Measurements from ENCODE around the gene MAPKBP1.

The MAPKBP1 gene

DNA sequence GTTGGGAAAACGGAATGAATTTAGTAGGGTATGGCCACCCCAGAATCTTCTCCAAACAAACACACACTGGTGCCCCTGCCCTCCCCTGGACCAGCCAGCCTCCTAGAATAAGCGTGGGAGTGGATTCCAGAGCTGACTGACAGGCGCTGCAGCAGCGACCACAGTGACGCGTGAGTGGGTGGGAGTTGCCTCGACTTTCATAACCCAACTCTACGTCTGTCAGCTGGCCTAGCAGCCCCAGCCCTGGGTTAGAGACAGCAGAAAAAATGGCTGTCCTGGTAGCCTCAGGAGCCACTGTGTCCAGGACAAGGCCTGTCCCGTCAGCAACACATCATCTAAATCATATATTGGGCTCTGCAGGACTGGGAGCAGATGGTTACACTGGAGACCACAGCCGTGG lies 74.3 kb downstream of the MAPKBP1 start:
- DNase-seq (ENCODE audit: low read depth) = peak; percentile 11

DNA sequence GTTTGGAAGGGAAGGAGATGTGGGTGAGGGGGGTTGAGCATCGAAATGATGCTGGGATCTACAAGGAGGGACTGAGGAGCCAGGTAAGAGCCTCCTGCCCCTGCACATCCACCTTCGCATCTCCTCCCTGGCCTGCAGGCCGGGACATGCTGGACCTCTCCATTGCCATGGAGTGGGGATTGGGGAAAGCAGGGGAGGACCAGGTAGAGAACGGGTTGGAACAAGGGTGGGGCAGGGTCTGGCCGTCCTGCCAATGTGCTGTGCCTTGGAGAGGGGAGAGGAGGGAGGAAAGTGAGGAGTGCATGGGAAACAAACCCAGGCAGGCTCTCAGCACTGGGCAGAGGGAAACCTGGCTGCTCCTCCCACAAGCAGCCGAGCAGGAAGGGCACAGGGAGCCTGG lies 74.9 kb downstream of the MAPKBP1 start:
- no peak for DNase-seq (ENCODE audit: low read depth)

- no peak for DNase-seq (ENCODE audit: low read depth)
These were observed 75.6 kb downstream of the MAPKBP1 start for GRCh38 chr15:41849861-41850260.

GRCh38 chr15:41850482-41851166 lies 76.3 kb downstream of the MAPKBP1 start:
- no peak for DNase-seq (ENCODE audit: low read depth)

GRCh38 chr15:41851167-41851523 lies 76.9 kb downstream of the MAPKBP1 start:
- no peak for DNase-seq (ENCODE audit: low read depth)

- no peak for DNase-seq (ENCODE audit: low read depth)
These were observed 77.6 kb downstream of the MAPKBP1 start for GRCh38 chr15:41851755-41852370.

DNA sequence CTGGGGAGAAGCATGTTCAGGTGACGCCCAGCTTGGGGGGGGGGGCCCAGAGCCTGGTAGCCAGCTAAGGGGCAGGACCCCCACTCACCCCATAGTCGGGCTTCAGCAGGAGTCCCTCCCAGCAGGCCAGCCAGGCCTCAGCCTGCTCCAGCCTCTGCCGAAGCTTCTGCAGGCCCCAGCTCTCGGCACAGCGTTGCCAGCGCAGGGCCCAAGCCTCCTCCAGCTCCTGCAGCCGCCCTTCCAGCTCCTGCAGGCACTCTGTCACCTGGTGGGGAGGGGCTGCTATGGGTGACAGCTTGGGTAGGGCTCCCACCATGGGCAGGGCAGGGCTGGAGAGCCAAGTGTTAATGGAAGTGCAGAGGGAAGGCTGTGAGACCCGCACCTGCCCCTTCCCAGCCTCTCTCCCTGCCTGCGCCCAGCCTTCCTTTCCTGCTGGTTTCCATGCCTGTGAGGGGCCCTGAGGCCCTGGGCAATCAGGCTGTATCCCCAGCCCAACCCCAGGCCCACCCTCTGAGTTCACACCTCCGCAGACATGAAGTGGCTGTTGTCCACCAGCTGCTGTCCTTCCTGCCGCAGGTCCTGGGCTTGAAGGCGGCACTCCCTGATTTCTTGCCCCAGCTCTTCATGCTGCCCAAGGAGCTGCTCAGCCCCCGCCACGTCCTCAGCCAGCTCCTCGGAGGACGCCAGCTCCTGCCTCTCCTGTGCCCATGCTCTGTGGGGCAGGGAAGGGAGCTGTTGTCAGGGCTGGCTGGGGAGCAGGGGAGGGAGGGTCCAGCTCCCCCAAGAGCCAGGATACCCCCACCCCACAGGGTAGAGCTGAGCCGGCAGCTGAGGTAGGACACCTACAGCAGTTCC lies 78.7 kb downstream of the MAPKBP1 start:
- DNase-seq (ENCODE audit: low read depth) = no peak

GRCh38 chr15:41853831-41854230 lies 79.5 kb downstream of the MAPKBP1 start:
- no peak for DNase-seq (ENCODE audit: low read depth)

DNA sequence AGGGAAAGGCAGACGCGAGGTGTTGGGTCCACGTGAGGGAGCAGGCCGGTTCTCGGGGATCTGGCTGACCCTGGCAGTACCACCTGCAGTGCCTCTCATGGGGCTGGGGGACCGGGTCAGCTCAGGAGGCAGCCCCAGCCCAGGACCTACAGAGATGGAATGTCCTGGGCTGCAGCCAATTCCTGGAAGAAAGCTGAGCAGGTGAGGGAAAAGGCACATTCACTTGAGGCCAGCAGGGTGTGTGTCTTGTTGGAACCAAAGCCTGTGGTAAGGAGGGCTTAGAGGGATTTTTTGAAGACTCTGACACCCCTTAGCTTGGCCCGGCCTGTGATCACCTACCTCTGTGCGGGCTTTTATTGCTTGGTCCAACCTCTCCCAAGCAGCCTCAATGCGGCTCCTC lies 80.2 kb downstream of the MAPKBP1 start:
- no peak for DNase-seq (ENCODE audit: low read depth)

DNA sequence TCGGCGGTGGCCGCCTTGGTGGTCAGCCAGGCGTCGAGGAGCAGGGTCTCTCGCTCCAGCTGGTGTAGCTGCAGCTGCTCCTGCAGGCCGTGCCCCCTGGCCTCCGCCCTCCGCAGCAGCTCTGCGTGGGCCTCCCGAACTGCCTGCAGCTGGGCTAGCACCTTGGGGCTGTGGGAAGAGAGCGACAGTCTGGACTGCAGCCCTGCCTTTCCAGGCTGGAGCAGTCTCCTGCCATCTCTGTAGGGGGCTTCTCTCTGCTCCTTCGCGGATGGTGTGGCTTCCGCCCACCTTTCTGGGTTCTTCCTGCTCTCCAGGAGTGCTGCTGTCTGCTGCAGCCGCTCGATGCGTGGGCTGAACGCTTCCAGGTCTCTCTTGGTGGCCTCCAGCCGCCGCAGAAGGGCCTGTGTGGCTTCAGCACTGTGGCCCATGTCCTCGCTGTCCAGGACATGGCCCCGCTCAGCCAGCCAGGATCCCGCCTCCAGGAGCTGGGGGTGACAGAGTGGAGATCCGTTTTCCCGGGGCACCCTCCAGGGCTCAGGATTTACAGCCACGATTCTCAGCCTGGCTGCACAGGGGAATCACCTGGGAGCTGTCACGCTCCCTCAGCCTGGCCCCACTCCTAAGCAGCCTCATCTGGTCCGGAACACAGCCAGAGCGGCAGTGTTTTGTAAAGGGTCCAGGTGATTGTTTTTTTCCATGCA lies 81.1 kb downstream of the MAPKBP1 start:
- no peak for DNase-seq (ENCODE audit: low read depth)

- DNase-seq (ENCODE audit: low read depth) = no peak
These were observed 82.0 kb downstream of the MAPKBP1 start for GRCh38 chr15:41856262-41856661.

- no peak for DNase-seq (ENCODE audit: low read depth)
These were observed 82.4 kb downstream of the MAPKBP1 start for GRCh38 chr15:41856716-41857115.

DNA sequence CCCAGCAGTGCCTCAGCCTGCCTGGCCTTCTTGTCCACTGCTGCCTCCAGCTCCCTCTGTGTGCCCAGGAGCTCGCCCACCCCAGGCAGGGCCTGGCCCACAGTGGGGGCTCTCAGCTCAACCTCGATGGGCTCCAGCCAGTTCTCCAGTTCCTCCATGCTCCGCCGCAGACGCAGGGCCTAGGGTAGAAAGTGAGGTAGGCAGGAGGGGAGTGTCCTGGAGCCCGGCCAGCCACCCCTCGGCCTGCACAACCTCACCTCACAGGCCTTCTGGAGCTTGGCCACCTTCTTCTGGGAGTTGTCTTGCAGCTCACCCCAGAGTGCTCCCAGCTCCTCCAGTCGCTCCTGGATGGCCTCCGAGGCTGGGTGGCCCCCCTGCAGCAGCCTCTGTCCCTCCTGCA lies 83.0 kb downstream of the MAPKBP1 start:
- no peak for DNase-seq (ENCODE audit: low read depth)

DNA sequence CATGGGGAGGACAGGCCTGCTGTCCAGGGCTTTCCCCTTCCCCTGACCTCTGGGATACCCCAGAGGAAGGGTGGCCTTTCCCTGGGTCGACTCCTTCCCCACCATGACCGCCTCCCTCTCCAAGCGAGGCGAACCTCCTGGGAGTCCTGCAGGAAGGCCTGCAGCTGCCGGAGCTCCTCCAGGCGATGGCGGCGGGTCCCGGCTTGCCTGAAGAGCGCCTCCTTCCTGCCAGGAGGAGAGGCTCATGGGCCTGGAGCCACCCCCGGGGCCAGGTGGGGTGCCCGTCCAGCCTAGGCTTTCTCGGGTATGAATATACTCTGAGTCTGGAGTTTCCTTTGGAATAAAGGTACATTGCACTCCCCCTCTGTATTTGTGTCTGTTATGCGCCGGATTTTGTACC lies 84.5 kb downstream of the MAPKBP1 start:
- no peak for DNase-seq (ENCODE audit: low read depth)

GRCh38 chr15:41860049-41860828 lies 86.0 kb downstream of the MAPKBP1 start:
- no peak for DNase-seq (ENCODE audit: low read depth)

DNA sequence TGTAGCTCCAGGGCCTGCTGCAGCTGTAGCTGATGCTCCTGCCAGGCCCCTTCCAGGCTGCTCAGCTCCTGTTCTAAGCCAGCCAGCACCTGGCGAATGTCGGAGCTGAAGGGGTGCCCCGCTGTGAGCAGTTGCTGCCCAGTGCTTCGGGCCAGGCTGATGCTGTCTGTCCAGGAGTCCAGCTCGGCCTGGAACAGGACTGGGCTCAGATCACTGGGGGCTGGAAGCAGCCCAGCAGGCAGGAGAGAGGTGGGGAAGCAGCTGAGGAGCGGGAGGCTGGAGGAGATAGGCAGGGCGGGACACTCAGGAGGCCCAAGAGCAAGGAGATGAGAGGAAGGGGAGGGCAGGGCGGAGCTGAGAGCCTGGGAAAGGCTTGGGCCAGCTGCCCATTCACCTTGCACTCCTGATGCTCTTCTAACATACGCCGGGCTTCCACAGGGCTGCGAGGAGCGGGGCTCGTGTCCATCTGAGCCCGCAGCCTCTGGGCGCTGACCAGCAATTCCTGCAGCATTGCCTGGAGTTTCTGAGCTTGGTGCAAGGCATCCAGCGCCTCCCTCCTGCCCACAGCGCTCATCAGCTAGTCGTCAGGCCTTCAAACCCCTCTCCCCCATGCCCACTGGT lies 87.6 kb downstream of the MAPKBP1 start:
- DNase-seq (ENCODE audit: low read depth) = no peak

- DNase-seq (ENCODE audit: low read depth) = no peak
These were observed 88.3 kb downstream of the MAPKBP1 start for GRCh38 chr15:41862515-41863116.

GRCh38 chr15:41865490-41866055 lies 91.3 kb downstream of the MAPKBP1 start:
- DNase-seq (ENCODE audit: low read depth) = no peak

DNA sequence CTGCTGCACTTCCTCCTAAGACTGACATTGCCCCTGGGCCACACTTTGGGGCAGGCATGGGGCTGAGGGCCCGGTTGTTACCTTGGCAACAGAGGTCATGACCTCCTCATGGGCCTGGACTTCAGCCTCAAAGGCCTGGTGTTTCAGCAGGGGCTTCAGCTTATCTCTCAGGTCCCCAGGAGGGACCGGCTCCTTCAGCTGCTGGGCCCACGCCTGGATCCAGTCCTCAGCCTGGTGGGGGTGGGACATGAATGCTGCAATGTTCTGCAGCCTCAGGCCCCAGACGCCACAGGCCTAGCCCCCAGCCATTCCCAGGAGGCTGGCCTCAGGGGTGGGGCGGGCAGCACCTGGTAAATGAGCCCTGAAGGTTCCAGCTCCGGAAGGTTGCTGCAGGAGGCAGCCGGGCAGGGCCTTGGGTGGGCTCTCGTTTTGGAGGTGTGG lies 92.0 kb downstream of the MAPKBP1 start:
- no peak for DNase-seq (ENCODE audit: low read depth)

DNA sequence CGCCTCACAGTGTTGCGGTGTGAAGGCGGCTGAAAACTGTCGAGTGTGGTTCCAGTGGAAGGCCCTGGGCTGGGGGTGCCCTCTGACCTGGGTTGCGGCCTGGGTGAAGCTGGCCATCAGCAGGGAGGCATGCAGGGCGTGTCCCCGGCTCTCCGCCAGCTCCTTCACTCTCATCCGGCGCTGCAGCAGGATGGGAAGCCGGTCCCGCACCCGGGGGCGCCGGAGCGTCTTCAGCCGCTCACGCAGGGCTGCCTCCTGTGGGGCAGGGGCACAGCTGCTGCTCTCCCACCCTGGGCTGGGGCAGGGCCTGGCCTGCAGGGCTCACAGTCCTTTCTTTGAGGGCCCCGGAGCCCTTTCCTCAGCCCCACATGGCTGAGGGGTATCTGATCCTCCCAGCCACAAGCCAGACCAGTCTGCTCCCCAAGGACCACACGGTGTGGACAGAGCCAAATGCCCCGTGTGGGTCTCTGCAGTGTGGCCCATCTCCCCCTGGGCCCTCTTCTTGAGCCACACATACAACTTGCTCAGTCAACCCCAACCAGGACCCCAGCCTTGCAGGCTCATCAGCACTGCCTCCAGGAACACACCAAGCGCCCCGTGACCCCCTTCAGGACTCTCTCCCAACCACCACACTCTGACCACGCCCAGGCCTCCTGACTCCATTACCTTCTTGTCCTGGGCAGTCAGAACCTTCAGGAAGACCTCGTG lies 92.7 kb downstream of the MAPKBP1 start:
- no peak for DNase-seq (ENCODE audit: low read depth)

Measured in activated T-helper 9 cell treated with anti-CD3 and anti-CD28 coated beads, Interleukin-2, amount 50 U/mL, for 16 hours (primary cell).